ENCODE measurements around the gene RGS6.
A peak's percentile ranks its signal among the peaks of the same experiment; 100 is the strongest.
"Not testable (repeated sequence)": the region's sequence is repeated elsewhere in the genome, so short reads cannot be mapped to it uniquely, and the experiment has no call there.

The RGS6 gene

GRCh38 chr14:72471346-72471745 lies 539.1 kb downstream of the RGS6 start:
- H3K9me3 Mint-ChIP-seq, result peaks cover 6% of the 10 kb centered on the region
- peaks cover 1% of the 10 kb centered on the region for H3K27me3 Mint-ChIP-seq
- H3K36me3 Mint-ChIP-seq (ENCODE audit: low read depth), result no peaks in the 10 kb centered on the region
- H3K4me3 Mint-ChIP-seq, result no peak overlapping the region
- intact Hi-C loops (cut with micrococcal nuclease), result no loop called here
- no peak overlapping the region for H3K27ac Mint-ChIP-seq
- peaks cover 5% of the 10 kb centered on the region for H3K4me1 Mint-ChIP-seq (ENCODE audit: low read depth)

- intact Hi-C loops (cut with micrococcal nuclease), result no loop called here
- H3K27ac Mint-ChIP-seq, result no peak overlapping the region
These were observed 540.6 kb downstream of the RGS6 start for GRCh38 chr14:72472845-72473244.

GRCh38 chr14:72476657-72477499 lies 544.6 kb downstream of the RGS6 start:
- Mint-ChIP-seq H3K4me1 (ENCODE audit: low read depth) (peaks cover 35% of the 10 kb centered on the region), H3K27ac (peak overlapping the region; percentile 30), H3K9me3 (no peaks in the 10 kb centered on the region), H3K36me3 (ENCODE audit: low read depth) (no peaks in the 10 kb centered on the region), H3K27me3 (peaks cover 19% of the 10 kb centered on the region), H3K4me3 (no peak overlapping the region)
- intact Hi-C loops (cut with micrococcal nuclease), result no loop called here

More at GRCh38 chr14:72472845-72473244, 540.6 kb downstream of the RGS6 start:
- H3K9me3 Mint-ChIP-seq, result no peaks in the 10 kb centered on the region
- no peak overlapping the region for H3K4me3 Mint-ChIP-seq
- no peaks in the 10 kb centered on the region for H3K36me3 Mint-ChIP-seq (ENCODE audit: low read depth)
- H3K27me3 Mint-ChIP-seq, result peaks cover 6% of the 10 kb centered on the region
- peaks cover 20% of the 10 kb centered on the region for H3K4me1 Mint-ChIP-seq (ENCODE audit: low read depth)

DNA sequence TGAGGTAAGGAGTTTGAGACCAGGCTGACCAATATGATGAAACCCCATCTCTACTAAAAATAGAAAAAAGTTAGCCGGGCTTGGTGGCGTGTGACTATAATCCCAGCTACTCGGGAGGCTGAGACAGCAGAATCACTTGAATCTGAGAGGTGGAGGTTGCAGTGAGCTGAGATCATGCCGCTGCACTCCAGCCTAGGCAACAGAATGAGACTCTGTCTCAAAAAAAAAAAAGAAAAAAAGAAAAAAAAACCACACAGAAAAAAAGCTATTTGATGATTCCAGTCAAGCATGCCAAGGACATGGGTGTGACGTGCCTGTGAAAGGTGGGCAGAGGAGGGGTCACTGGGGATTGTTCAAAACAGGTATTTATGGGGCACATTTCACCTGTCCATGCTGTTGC lies 545.3 kb downstream of the RGS6 start:
- Mint-ChIP-seq H3K4me1 (ENCODE audit: low read depth) (peaks cover 35% of the 10 kb centered on the region), H3K27me3 (peaks cover 19% of the 10 kb centered on the region), H3K27ac (peak overlapping the region; percentile 30)
- intact Hi-C loops (cut with micrococcal nuclease); H3K4me3 Mint-ChIP-seq; H3K36me3 Mint-ChIP-seq (ENCODE audit: low read depth); H3K9me3 Mint-ChIP-seq: not testable (repeated sequence)

GRCh38 chr14:72478471-72478893 lies 546.3 kb downstream of the RGS6 start:
- H3K27ac Mint-ChIP-seq, result no peak overlapping the region
- H3K27me3 Mint-ChIP-seq, result peaks cover 22% of the 10 kb centered on the region
- no peak overlapping the region for H3K4me3 Mint-ChIP-seq
- intact Hi-C loops (cut with micrococcal nuclease), result no loop called here
- peaks cover 35% of the 10 kb centered on the region for H3K4me1 Mint-ChIP-seq (ENCODE audit: low read depth)
- H3K36me3 Mint-ChIP-seq (ENCODE audit: low read depth), result no peaks in the 10 kb centered on the region
- peaks cover 12% of the 10 kb centered on the region for H3K9me3 Mint-ChIP-seq

DNA sequence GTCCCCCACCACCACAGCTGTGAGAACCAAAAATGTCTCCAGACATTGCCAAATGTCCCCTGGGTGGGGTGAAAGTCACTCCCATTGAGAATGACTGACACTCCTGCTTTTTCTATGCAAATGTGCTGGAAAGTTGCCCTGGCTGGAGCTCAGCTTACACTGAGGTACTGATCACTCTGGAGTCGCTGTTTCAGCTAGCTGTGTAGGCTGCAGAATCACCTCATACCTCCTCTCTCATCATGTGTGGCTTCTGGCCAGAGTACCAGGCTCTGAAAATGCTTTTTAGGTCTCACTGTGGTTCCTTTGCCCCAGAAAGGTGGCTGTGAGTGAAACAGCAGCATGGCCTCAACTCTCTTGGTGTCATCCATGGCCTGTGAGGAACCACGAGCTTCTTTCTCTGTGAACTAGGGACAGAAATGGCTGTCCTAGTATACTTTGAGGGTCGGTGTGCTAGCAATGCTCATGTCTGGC lies 547.3 kb downstream of the RGS6 start:
- no peak overlapping the region for H3K27ac Mint-ChIP-seq
- no peak overlapping the region for H3K4me3 Mint-ChIP-seq
- H3K4me1 Mint-ChIP-seq (ENCODE audit: low read depth), result peaks cover 35% of the 10 kb centered on the region
- peaks cover 12% of the 10 kb centered on the region for H3K9me3 Mint-ChIP-seq
- intact Hi-C loops (cut with micrococcal nuclease), result no loop called here
- peaks cover 22% of the 10 kb centered on the region for H3K27me3 Mint-ChIP-seq
- no peaks in the 10 kb centered on the region for H3K36me3 Mint-ChIP-seq (ENCODE audit: low read depth)

- Mint-ChIP-seq H3K4me1 (ENCODE audit: low read depth) (peaks cover 35% of the 10 kb centered on the region), H3K36me3 (ENCODE audit: low read depth) (no peaks in the 10 kb centered on the region), H3K27me3 (peaks cover 22% of the 10 kb centered on the region), H3K9me3 (peaks cover 21% of the 10 kb centered on the region), H3K27ac (no peak overlapping the region), H3K4me3 (no peak overlapping the region)
- intact Hi-C loops (cut with micrococcal nuclease), result no loop called here
These were observed 548.4 kb downstream of the RGS6 start for GRCh38 chr14:72480464-72481243.

DNA sequence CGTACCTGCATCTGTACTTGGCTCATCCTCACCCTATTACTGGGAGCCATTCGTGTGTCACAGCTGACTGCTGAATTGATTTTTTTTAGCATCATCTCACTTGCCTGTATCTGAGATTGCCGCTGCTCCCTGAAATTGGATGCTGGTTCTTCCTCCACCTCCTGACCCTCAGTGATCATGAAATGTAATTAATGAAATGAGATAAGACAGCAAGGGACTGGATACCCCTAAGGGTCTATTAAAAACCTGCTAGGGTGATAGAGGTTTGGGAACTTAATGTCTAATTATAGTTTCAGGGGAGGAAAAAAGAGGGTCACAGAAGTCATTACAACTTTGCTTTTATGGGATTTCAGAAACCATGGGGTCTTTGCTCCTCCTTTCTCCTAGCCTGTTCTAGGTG lies 551.1 kb downstream of the RGS6 start:
- Mint-ChIP-seq H3K27me3 (peaks cover 16% of the 10 kb centered on the region), H3K4me1 (ENCODE audit: low read depth) (peaks cover 13% of the 10 kb centered on the region), H3K4me3 (no peak overlapping the region), H3K36me3 (ENCODE audit: low read depth) (no peaks in the 10 kb centered on the region), H3K27ac (no peak overlapping the region), H3K9me3 (peaks cover 38% of the 10 kb centered on the region)
- intact Hi-C loops (cut with micrococcal nuclease), result no loop called here

- Mint-ChIP-seq H3K4me1 (ENCODE audit: low read depth) (peaks cover 8% of the 10 kb centered on the region), H3K36me3 (ENCODE audit: low read depth) (no peaks in the 10 kb centered on the region), H3K9me3 (peaks cover 55% of the 10 kb centered on the region), H3K27ac (no peak overlapping the region), H3K27me3 (peaks cover 4% of the 10 kb centered on the region), H3K4me3 (no peak overlapping the region)
- intact Hi-C loops (cut with micrococcal nuclease), result no loop called here
These were observed 553.5 kb downstream of the RGS6 start for GRCh38 chr14:72485695-72486094.

DNA sequence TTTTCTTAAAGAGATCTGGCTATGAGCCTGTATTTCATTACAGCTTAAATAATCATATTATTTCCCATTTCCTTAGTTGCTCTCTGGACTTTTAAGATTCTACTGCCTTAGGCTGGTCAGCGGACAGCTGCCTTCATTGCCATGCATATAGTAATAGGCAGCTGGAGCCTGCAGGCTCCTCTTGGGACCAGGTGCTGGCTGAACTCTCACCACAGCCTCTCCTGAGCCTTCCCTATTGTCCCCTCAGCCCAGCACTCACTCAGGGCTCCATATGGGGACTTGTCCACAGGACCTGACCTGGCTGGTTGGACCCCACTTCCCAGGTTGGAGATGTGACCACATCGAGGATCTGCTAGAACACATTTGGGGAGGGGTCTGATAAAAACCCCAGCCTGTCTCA lies 556.3 kb downstream of the RGS6 start:
- no peak overlapping the region for H3K27ac Mint-ChIP-seq
- no peaks in the 10 kb centered on the region for H3K4me1 Mint-ChIP-seq (ENCODE audit: low read depth)
- no peaks in the 10 kb centered on the region for H3K27me3 Mint-ChIP-seq
- no peaks in the 10 kb centered on the region for H3K36me3 Mint-ChIP-seq (ENCODE audit: low read depth)
- no peak overlapping the region for H3K4me3 Mint-ChIP-seq
- intact Hi-C loops (cut with micrococcal nuclease), result no loop called here
- H3K9me3 Mint-ChIP-seq, result peaks cover 56% of the 10 kb centered on the region

GRCh38 chr14:72492196-72492595 lies 560.0 kb downstream of the RGS6 start:
- H3K4me1 Mint-ChIP-seq (ENCODE audit: low read depth), result no peaks in the 10 kb centered on the region
- H3K27me3 Mint-ChIP-seq, result no peaks in the 10 kb centered on the region
- peaks cover 52% of the 10 kb centered on the region for H3K9me3 Mint-ChIP-seq
- no peaks in the 10 kb centered on the region for H3K36me3 Mint-ChIP-seq (ENCODE audit: low read depth)
- no peak overlapping the region for H3K4me3 Mint-ChIP-seq
- intact Hi-C loops (cut with micrococcal nuclease), result no loop called here
- no peak overlapping the region for H3K27ac Mint-ChIP-seq

- Mint-ChIP-seq H3K36me3 (ENCODE audit: low read depth) (no peaks in the 10 kb centered on the region), H3K27ac (no peak overlapping the region), H3K27me3 (peaks cover 4% of the 10 kb centered on the region), H3K4me3 (no peak overlapping the region), H3K9me3 (peaks cover 34% of the 10 kb centered on the region), H3K4me1 (ENCODE audit: low read depth) (peaks cover 6% of the 10 kb centered on the region)
- intact Hi-C loops (cut with micrococcal nuclease), result no loop called here
These were observed 563.4 kb downstream of the RGS6 start for GRCh38 chr14:72495668-72496067.

DNA sequence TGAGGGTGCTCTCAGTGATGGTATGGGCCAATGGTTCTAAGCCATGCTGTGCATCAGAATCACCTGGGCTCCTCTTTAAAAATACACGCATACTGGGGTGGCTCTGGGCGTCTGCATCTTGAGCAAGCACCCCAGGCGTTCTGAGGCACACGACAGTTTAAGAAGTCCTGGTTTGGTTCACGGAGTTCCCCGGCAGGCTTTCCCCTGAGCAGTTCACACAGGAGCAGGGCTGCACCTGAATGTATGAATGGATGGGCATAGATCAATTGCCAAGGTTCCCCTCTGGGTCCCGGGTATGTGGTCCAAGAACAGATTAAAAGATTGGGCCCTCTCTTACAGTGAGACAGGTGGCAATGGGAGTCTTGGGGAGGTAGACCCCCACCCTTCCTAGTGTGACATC lies 566.4 kb downstream of the RGS6 start:
- intact Hi-C loops (cut with micrococcal nuclease), result no loop called here
- peaks cover 6% of the 10 kb centered on the region for H3K27me3 Mint-ChIP-seq
- peaks cover 6% of the 10 kb centered on the region for H3K4me1 Mint-ChIP-seq (ENCODE audit: low read depth)
- peaks cover 19% of the 10 kb centered on the region for H3K9me3 Mint-ChIP-seq
- no peak overlapping the region for H3K27ac Mint-ChIP-seq
- H3K4me3 Mint-ChIP-seq, result no peak overlapping the region
- no peaks in the 10 kb centered on the region for H3K36me3 Mint-ChIP-seq (ENCODE audit: low read depth)

- Mint-ChIP-seq H3K9me3 (peaks cover 8% of the 10 kb centered on the region), H3K27me3 (peaks cover 6% of the 10 kb centered on the region), H3K36me3 (ENCODE audit: low read depth) (no peaks in the 10 kb centered on the region), H3K27ac (no peak overlapping the region), H3K4me3 (no peak overlapping the region), H3K4me1 (ENCODE audit: low read depth) (peaks cover 6% of the 10 kb centered on the region)
- intact Hi-C loops (cut with micrococcal nuclease), result no loop called here
These were observed 567.5 kb downstream of the RGS6 start for GRCh38 chr14:72499746-72500145.
